Karpas-422 (cell line): Measurements from ENCODE around the gene TMED10. TPM values are rescaled to one million over a fixed set of nuclear protein-coding genes. Genes with fewer than 3 reads are reported as not detected.

Experiments
- DNase-seq: peaks from one replicate; pipeline ENCODE4 v3.0.0-alpha.2; 2015
- H2AFZ ChIP-seq: fragments of 200-600 bp; sonication (generic); 2 replicates; pipeline ENCODE4 v1.6.1; 2014; ENCODE audit warnings: antibody characterized with exemption, low read length, mixed read lengths
- H3K27ac ChIP-seq: fragments of 200-600 bp; sonication (generic); 2 replicates; pipeline ENCODE4 v1.5.1; 2014; ENCODE audit warnings: mild to moderate bottlenecking, low read length, moderate library complexity
- H3K27me3 ChIP-seq: fragments of 200-600 bp; sonication (generic); 2 replicates; pipeline ENCODE4 v1.6.1; 2014; ENCODE audit warnings: low read length, mixed read lengths
- H3K36me3 ChIP-seq: fragments of 200-600 bp; sonication (generic); 2 replicates; pipeline ENCODE4 v1.6.1; 2014; ENCODE audit warnings: low read length, mixed read lengths; ENCODE audit not compliant: insufficient read depth
- H3K4me1 ChIP-seq: fragments of 200-600 bp; sonication (generic); 2 replicates; pipeline ENCODE4 v1.6.1; 2014; ENCODE audit warnings: mild to moderate bottlenecking, low read length, mixed read lengths
- H3K4me2 ChIP-seq: fragments of 200-600 bp; sonication (generic); 2 replicates; pipeline ENCODE4 v1.6.1; 2014; ENCODE audit warnings: low read length, low read depth, mild to moderate bottlenecking; ENCODE audit not compliant: poor library complexity, severe bottlenecking
- H3K4me3 ChIP-seq: fragments of 200-600 bp; sonication (generic); 2 replicates; pipeline ENCODE4 v1.5.1; 2014; ENCODE audit warnings: mild to moderate bottlenecking, antibody characterized with exemption, low read length, mixed read lengths
- H3K79me2 ChIP-seq: fragments of 200-600 bp; sonication (generic); 2 replicates; pipeline ENCODE4 v1.6.1; 2014; ENCODE audit warnings: mild to moderate bottlenecking, low read length, mixed read lengths
- H3K9ac ChIP-seq: fragments of 200-600 bp; sonication (generic); 2 replicates; pipeline ENCODE4 v1.6.0; 2014; ENCODE audit warnings: low read length
- H3K9me2 ChIP-seq: fragments of 200-600 bp; sonication (generic), shearing (Covaris generic); replicated peaks from 2 replicates; pipeline ENCODE4 v1.6.0; 2014; ENCODE audit warnings: mild to moderate bottlenecking, low read length, moderate library complexity; ENCODE audit not compliant: insufficient read depth
- H3K9me3 ChIP-seq: fragments of 300-700, 200-600 bp; sonication (generic); 2 replicates; pipeline ENCODE4 v1.6.1; 2014; ENCODE audit warnings: low read length, mixed read lengths
- H4K20me1 ChIP-seq: fragments of 200-600 bp; sonication (generic); 2 replicates; pipeline ENCODE4 v1.6.1; 2014; ENCODE audit warnings: mild to moderate bottlenecking, antibody characterized with exemption, low read length, low read depth; ENCODE audit not compliant: insufficient read depth
- total RNA-seq: library from RNA; depleted of rRNA; stranded (reverse); fragments of >200 nt; shearing (Covaris generic); gene quantifications from 2 replicates; pipeline ENCODE4 v1.2.3, GENCODE V29; 2014; ENCODE audit warnings: low replicate concordance

The TMED10 gene
- total RNA-seq, 1 experiment from 2014 or later: 349 TPM

DNA sequence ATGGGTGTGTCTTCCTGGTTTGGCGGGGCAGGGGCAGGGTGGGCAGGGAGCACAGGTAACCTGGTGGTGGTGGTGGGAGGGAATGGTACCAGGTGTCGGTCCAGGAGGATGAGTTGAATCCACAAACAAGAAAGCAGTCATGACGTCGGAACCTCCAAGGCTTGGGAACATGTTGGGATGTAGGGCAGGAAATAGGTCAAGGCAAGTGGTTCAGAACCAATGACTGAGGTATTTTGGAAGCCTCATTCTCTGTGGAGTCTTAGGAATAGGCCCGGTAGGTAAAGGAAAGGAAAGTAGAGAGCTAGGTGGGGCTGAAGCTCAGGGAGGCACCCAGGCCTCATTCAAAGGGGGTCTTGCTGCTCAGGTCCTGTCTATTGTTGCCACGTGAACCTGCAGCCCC is 39.1 kb upstream of the TMED10 start:
- H3K4me1 ChIP-seq: no peaks in the 10 kb centered on the region; the same call in 1 of the 2 replicates
- no peak for DNase-seq
- H3K27me3 ChIP-seq: no peaks in the 10 kb centered on the region; the same call in 1 of the 2 replicates
- H3K4me3 ChIP-seq: no peak overlapping the region
- no peaks in the 10 kb centered on the region for H3K79me2 ChIP-seq
- no peak overlapping the region for H3K9ac ChIP-seq
- H3K27ac ChIP-seq: no peak overlapping the region
- no peaks in the 10 kb centered on the region for H3K9me2 ChIP-seq
- no peaks in the 10 kb centered on the region for H3K36me3 ChIP-seq
- H4K20me1 ChIP-seq: no peaks in the 10 kb centered on the region
- H3K9me3 ChIP-seq: no peaks in the 10 kb centered on the region
- H2AFZ ChIP-seq: no peak overlapping the region
- no peak overlapping the region for H3K4me2 ChIP-seq

GRCh38 chr14:75214558-75214957 is 38.1 kb upstream of the TMED10 start:
- Histone ChIP-seq H3K27ac (no peak overlapping the region), H3K9me2 (no peaks in the 10 kb centered on the region), H2AFZ (no peak overlapping the region), H3K36me3 (no peaks in the 10 kb centered on the region), H3K4me3 (no peak overlapping the region), H3K4me2 (no peak overlapping the region), H3K9me3 (no peaks in the 10 kb centered on the region), H3K4me1 (no peaks in the 10 kb centered on the region; the same call in 1 of the 2 replicates), H4K20me1 (no peaks in the 10 kb centered on the region), H3K27me3 (no peaks in the 10 kb centered on the region; the same call in 1 of the 2 replicates), H3K79me2 (no peaks in the 10 kb centered on the region), H3K9ac (no peak overlapping the region)
- no peak for DNase-seq

- H3K36me3 ChIP-seq: no peaks in the 10 kb centered on the region
- no peaks in the 10 kb centered on the region for H3K9me3 ChIP-seq
- no peak overlapping the region for H3K4me3 ChIP-seq
- no peaks in the 10 kb centered on the region for H3K79me2 ChIP-seq
- H3K27ac ChIP-seq: no peak overlapping the region
- H3K4me1 ChIP-seq: no peaks in the 10 kb centered on the region; the same call in 1 of the 2 replicates
- H3K4me2 ChIP-seq: no peak overlapping the region
- H2AFZ ChIP-seq: no peak overlapping the region
- H4K20me1 ChIP-seq: no peaks in the 10 kb centered on the region
- no peak overlapping the region for H3K9ac ChIP-seq
- no peaks in the 10 kb centered on the region; the same call in 1 of the 2 replicates for H3K27me3 ChIP-seq
- DNase-seq: no peak
- no peaks in the 10 kb centered on the region for H3K9me2 ChIP-seq
Observed at GRCh38 chr14:75213172-75213571, 36.8 kb upstream of the TMED10 start.

DNA sequence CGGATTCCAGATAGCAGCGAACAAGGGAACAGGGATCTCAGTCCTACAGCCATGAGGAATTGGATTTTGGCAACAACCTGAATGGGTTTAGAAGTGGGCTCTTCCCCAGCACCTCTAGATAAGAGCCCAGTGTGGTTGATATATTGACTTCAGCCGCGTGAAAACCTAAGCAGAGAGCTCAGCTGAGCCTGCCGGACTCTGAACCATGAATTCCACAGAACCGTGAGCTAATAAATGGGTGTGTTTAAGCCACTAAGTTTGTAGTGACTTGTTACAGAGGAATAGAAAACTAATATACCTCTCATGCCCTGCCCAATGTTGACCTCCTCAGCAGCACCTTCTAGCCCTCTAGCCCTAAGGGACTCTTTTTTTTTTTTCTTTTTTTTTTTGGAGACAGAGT is 32.4 kb upstream of the TMED10 start:
- no peak overlapping the region for H3K4me2 ChIP-seq
- no peak overlapping the region for H3K4me3 ChIP-seq
- H3K9me3 ChIP-seq: no peaks in the 10 kb centered on the region
- no peak overlapping the region for H3K9ac ChIP-seq
- no peaks in the 10 kb centered on the region for H4K20me1 ChIP-seq
- no peak overlapping the region for H3K27ac ChIP-seq
- no peaks in the 10 kb centered on the region for H3K36me3 ChIP-seq
- H3K9me2 ChIP-seq: no peaks in the 10 kb centered on the region
- H2AFZ ChIP-seq: no peak overlapping the region
- no peak for DNase-seq
- H3K27me3 ChIP-seq: no peaks in the 10 kb centered on the region; the same call in 1 of the 2 replicates
- no peaks in the 10 kb centered on the region for H3K79me2 ChIP-seq
- H3K4me1 ChIP-seq: peaks cover 5% of the 10 kb centered on the region

GRCh38 chr14:75206190-75206589 is 29.8 kb upstream of the TMED10 start:
- H3K9ac ChIP-seq: no peak overlapping the region
- no peaks in the 10 kb centered on the region for H3K9me2 ChIP-seq

DNA sequence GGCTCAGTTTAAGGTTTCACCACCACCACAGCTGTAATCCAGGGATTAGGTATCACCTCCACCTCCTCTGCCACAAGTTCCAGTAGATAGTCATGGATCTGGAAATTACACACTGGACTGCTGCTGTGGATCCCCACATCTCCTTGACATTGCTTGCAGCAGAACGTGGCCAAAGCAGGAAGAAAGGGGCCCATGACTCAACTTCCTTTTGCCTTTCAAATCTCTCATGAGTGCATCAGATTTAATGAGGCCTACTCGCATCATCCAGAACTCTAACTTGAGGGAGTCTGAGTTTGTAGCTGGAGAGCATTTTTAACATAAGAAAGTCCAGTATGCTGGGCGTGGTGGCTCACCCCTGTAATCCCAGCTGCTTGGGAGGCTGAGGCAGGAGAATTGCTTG is 29.2 kb upstream of the TMED10 start:
- Histone ChIP-seq H2AFZ (no peak overlapping the region), H3K4me2 (no peak overlapping the region), H3K9ac (no peak overlapping the region)

More at GRCh38 chr14:75206190-75206589, 29.8 kb upstream of the TMED10 start:
- no peaks in the 10 kb centered on the region for H3K79me2 ChIP-seq
- no peaks in the 10 kb centered on the region for H3K27me3 ChIP-seq
- H3K27ac ChIP-seq: no peak overlapping the region
- peaks cover 5% of the 10 kb centered on the region for H3K4me1 ChIP-seq
- no peaks in the 10 kb centered on the region for H4K20me1 ChIP-seq
- H2AFZ ChIP-seq: no peak overlapping the region
- no peaks in the 10 kb centered on the region for H3K36me3 ChIP-seq
- DNase-seq: no peak
- no peak overlapping the region for H3K4me2 ChIP-seq
- no peaks in the 10 kb centered on the region for H3K9me3 ChIP-seq
- H3K4me3 ChIP-seq: no peak overlapping the region

DNA sequence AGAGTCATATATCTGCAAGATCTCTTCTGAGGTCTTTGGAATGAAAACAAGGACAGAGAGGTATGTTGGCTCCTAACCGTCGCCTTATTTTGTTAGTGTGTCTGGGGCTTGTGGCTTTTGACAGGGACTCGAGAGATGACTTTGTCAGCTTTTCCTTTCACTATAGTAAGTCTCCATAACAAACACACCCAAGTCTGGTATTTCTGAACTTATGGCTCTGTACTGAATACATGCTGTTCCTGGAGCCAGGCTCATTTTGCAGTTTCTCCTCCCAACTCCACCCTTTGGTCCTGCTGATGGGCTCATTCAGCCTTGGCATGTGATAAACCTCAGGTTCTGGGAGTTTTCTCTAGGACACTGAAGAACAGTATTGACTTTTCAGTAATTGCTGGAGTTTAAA is 27.7 kb upstream of the TMED10 start:
- H3K4me3 ChIP-seq: no peak overlapping the region
- H3K9me3 ChIP-seq: no peaks in the 10 kb centered on the region
- no peaks in the 10 kb centered on the region for H3K9me2 ChIP-seq
- no peaks in the 10 kb centered on the region for H3K27me3 ChIP-seq
- DNase-seq: no peak
- peaks cover 5% of the 10 kb centered on the region for H3K4me1 ChIP-seq
- no peak overlapping the region for H3K27ac ChIP-seq
- no peaks in the 10 kb centered on the region for H3K36me3 ChIP-seq
- H2AFZ ChIP-seq: no peak overlapping the region
- no peak overlapping the region for H3K9ac ChIP-seq
- H4K20me1 ChIP-seq: no peaks in the 10 kb centered on the region
- H3K4me2 ChIP-seq: no peak overlapping the region
- H3K79me2 ChIP-seq: no peaks in the 10 kb centered on the region

More for the DNA sequence above, 29.2 kb upstream of the TMED10 start:
- no peaks in the 10 kb centered on the region for H3K9me2 ChIP-seq
- no peaks in the 10 kb centered on the region for H3K36me3 ChIP-seq
- H3K4me1 ChIP-seq: peaks cover 5% of the 10 kb centered on the region
- H4K20me1 ChIP-seq: no peaks in the 10 kb centered on the region
- no peaks in the 10 kb centered on the region for H3K27me3 ChIP-seq
- peak; percentile 53 for DNase-seq
- no peaks in the 10 kb centered on the region for H3K79me2 ChIP-seq
- no peaks in the 10 kb centered on the region for H3K9me3 ChIP-seq
- H3K4me3 ChIP-seq: no peak overlapping the region
- no peak overlapping the region for H3K27ac ChIP-seq

DNA sequence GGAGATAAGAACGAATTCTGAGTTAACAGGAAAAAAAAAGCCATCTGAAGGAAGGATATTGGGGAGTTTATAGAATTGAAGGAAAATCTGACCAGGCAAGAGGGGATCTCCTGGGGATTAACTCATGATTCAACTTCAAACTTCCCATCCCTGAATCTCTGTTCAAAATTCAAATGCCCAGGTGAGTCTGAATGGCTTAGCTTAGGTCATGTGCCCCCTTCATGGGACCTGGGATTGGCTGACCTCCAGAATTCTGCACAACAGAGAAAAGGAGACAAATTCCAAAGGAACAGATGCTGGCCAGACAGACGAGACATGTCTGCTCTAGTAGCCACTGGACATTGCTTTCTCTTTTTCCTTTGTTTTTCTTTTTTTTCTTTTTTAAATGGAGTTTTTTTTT is 26.2 kb upstream of the TMED10 start:
- Histone ChIP-seq H2AFZ (no peak overlapping the region), H3K36me3 (no peaks in the 10 kb centered on the region), H3K79me2 (no peaks in the 10 kb centered on the region), H3K4me3 (no peak overlapping the region), H3K9me3 (no peaks in the 10 kb centered on the region), H3K9me2 (no peaks in the 10 kb centered on the region), H3K4me1 (peaks cover 5% of the 10 kb centered on the region), H4K20me1 (no peaks in the 10 kb centered on the region), H3K9ac (no peak overlapping the region), H3K4me2 (no peak overlapping the region), H3K27me3 (no peaks in the 10 kb centered on the region), H3K27ac (no peak overlapping the region)
- DNase-seq: no peak

DNA sequence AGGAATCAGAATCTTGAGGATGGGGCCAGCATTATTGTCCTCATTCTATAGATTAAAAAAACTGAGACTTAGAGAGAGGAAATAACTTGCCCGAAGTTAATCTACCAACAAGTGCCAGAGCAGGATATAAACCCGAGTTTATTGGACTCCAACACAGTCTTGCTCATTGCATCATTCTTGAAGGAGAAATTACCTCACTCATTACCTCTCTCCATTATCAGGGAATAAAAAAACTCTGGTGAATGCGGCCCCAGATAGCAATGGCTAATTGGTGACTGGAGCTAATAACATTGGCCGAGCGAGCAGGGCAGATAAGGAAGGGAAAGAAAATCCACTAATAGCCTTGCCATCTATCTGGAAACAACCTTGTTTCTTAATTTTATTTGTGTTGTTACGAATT is 24.7 kb upstream of the TMED10 start:
- no peak overlapping the region for H3K4me3 ChIP-seq
- no peaks in the 10 kb centered on the region for H3K79me2 ChIP-seq
- no peak overlapping the region for H3K9ac ChIP-seq
- no peak for DNase-seq
- H3K27ac ChIP-seq: no peak overlapping the region
- H3K9me2 ChIP-seq: no peaks in the 10 kb centered on the region
- no peaks in the 10 kb centered on the region for H3K27me3 ChIP-seq
- H3K9me3 ChIP-seq: no peaks in the 10 kb centered on the region
- H3K36me3 ChIP-seq: no peaks in the 10 kb centered on the region
- no peak overlapping the region for H3K4me2 ChIP-seq
- no peak overlapping the region for H2AFZ ChIP-seq
- H3K4me1 ChIP-seq: peaks cover 5% of the 10 kb centered on the region
- H4K20me1 ChIP-seq: no peaks in the 10 kb centered on the region
